K562 (cell line): ENCODE results near the gene ZNF529. TPM values are rescaled to one million over a fixed set of nuclear protein-coding genes. Genes with fewer than 3 reads are reported as not detected.

Experiments used
- CBX3 ChIP-seq, 2 experiments: IDR thresholded peaks; 1 replicate in 1 of 2; 2 replicates in 1 of 2; pipeline ENCODE4 v1.6.1; 2012; ENCODE audit warnings: inconsistent platforms in 2 of 2, low read length in 2 of 2, borderline replicate concordance in 1 of 2, control low read depth in 1 of 2
- JUN ChIP-seq, 2 experiments: sonication (generic) in 1 of 2; formaldehyde crosslinking in 1 of 2; IDR thresholded peaks; 2 replicates each; pipeline versions ENCODE4 v1.6.1 to v1.8.0; 2012 to 2022; ENCODE audit warnings: borderline replicate concordance in 2 of 2, mild to moderate bottlenecking in 2 of 2, improper control_type of control experiment in 1 of 2, low read depth in 1 of 2, low read length in 1 of 2, missing genetic modification reagents in 1 of 2
- NR3C1 ChIP-seq: sonication (generic); formaldehyde crosslinking; IDR thresholded peaks from 2 replicates; pipeline ENCODE4 v1.8.1; 2022; ENCODE audit warnings: missing genetic modification reagents
- POLR2A ChIP-seq: fragments of 450-650 bp; conservative IDR thresholded peaks from 2 replicates; pipeline ENCODE4 v1.6.1; 2016
- POLR2AphosphoS2 ChIP-seq: IDR thresholded peaks from 2 replicates; pipeline ENCODE4 v1.6.1; 2012; ENCODE audit warnings: low read length, improper control_type of control experiment
- POU5F1 ChIP-seq: fragments of 150-350 bp; IDR thresholded peaks from 2 replicates; pipeline ENCODE4 v1.6.1; 2014; ENCODE audit warnings: borderline replicate concordance, low read length, low read depth, mild to moderate bottlenecking; ENCODE audit not compliant: partially characterized antibody
- RBBP5 ChIP-seq: fragments of 200-600 bp; sonication (generic); IDR thresholded peaks from 2 replicates; pipeline ENCODE4 v1.6.1; 2012; ENCODE audit warnings: borderline replicate concordance, mild to moderate bottlenecking, low read length, control low read depth, inconsistent platforms; ENCODE audit not compliant: insufficient read depth, poor library complexity, severe bottlenecking
- RBFOX2 ChIP-seq: fragments of 200-400 bp; formaldehyde crosslinking; IDR thresholded peaks from 2 replicates; pipeline ENCODE4 v1.6.1; 2017; ENCODE audit warnings: low read depth, mild to moderate bottlenecking, low read length, moderate library complexity
- ZNF507 ChIP-seq: conservative IDR thresholded peaks from 2 replicates; pipeline ENCODE4 v1.6.1; 2017; ENCODE audit warnings: missing genetic modification characterization, missing compliant biosample characterization
- polyA plus RNA-seq, 8 experiments: library from polyadenylated mRNA; depleted of rRNA in 4 of 8; stranded (reverse) in 5 of 8; unstranded in 3 of 8; fragments of >200 nt; fragmentation: Nextera tagmentation in 2 of 8; fragmentation: Illumina TruSeq in 1 of 8; extraction: Ambion mirVana in 2 of 8; extraction: Trizol in 1 of 8; gene quantifications; 2 replicates each; pipeline versions ENCODE4 v1.2.1 to v1.2.3, GENCODE V29; 2011 to 2014; ENCODE audit warnings: inconsistent platforms in 1 of 8, missing spikeins in 1 of 8
- total RNA-seq, 7 experiments: library from RNA; depleted of rRNA in 6 of 7; stranded (reverse); fragments of >200 nt in 6 of 7; fragmentation: Illumina TruSeq in 2 of 7; extraction: Trizol in 2 of 7; gene quantifications; 2 replicates each; pipeline versions ENCODE4 v1.2.1 to v1.2.3, GENCODE V29; 2011 to 2021; ENCODE audit warnings: low replicate concordance in 1 of 7
- TF ChIP-seq, protein P1 (sequence below): sonication (generic); formaldehyde crosslinking; IDR thresholded peaks from 2 replicates; pipeline ENCODE4 v1.8.0; 2022; ENCODE audit warnings: mild to moderate bottlenecking, missing genetic modification reagents, borderline replicate concordance

ZNF529 gene
- total and polyA plus RNA-seq, 9 of the 15 experiments (the other 6 are each of a cell fraction or from before 2014, with no cell fraction given) = 2.4 to 12.6 (median 6.3) TPM

DNA sequence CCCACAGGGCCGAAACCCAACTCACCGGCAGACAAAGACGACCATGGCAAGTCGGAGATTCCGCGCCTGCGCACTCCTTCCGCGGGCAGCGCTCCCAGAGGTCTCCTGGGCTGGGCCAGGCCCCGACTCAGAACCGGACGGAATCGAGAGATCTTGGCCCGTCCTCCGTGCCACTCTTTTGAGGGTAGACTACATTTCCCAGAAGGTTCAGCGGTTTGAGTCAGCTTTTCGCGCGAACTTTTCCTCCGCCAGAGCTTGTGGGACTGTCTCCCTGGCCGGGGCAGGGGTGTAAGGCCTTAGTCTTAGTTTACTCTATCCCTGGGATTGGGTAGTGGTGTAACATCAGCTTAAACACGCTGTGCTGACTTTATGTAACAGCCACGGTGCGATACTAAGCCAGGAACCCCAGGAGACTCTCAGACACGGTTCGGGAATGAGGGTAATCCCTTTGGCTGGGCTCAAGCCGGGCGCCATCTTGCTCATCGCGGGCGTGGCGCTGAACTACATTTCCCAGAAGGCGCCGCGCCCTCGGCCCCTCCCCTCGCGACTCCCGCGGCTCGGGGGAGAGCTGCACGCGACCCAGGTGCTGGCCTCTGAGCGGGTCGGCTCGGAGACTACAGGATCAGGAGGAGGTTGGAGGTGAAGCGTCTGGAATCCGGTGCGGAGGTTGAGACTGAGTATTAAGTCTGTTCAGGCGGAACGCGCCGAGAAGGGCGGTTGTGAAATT lies 44.7 kb downstream of the ZNF529 start, which contains the start of gene ZNF260 (continued):
- TF ChIP-seq, protein P1, sequence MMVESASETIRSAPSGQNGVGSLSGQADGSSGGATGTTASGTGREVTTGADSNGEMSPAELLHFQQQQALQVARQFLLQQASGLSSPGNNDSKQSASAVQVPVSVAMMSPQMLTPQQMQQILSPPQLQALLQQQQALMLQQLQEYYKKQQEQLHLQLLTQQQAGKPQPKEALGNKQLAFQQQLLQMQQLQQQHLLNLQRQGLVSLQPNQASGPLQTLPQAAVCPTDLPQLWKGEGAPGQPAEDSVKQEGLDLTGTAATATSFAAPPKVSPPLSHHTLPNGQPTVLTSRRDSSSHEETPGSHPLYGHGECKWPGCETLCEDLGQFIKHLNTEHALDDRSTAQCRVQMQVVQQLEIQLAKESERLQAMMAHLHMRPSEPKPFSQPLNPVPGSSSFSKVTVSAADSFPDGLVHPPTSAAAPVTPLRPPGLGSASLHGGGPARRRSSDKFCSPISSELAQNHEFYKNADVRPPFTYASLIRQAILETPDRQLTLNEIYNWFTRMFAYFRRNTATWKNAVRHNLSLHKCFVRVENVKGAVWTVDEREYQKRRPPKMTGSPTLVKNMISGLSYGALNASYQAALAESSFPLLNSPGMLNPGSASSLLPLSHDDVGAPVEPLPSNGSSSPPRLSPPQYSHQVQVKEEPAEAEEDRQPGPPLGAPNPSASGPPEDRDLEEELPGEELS (CRISPR knock-in tag) = no peak
- no peak for TF ChIP-seq POU5F1
- TF ChIP-seq JUN (IDR thresholded peaks at IDR 0.05; ENCODE audit: borderline replicate concordance, low read depth, low read length) = peak; percentile 42; the same call in 1 of the 2 replicates
- TF ChIP-seq JUN (CRISPR knock-in tag; IDR thresholded peaks at IDR 0.05; ENCODE audit: borderline replicate concordance) = no peak
- no peak for TF ChIP-seq POLR2AphosphoS2
- TF ChIP-seq RBFOX2 = peak; percentile 91
- peak; percentile 66 for TF ChIP-seq RBBP5
- no peak for TF ChIP-seq ZNF507 (tag)
- no peak for TF ChIP-seq NR3C1 (CRISPR knock-in tag)
- no peak for TF ChIP-seq CBX3 (IDR thresholded peaks at IDR 0.05; ENCODE audit: borderline replicate concordance in 1 of 2, low read length in 2 of 2)
- peak; percentile 89 for TF ChIP-seq POLR2A
